HEK293 (cell line): Measurements from ENCODE around the gene TXNDC2.

Experiments
- CTCF ChIA-PET: fragments of 350-600 bp; formaldehyde crosslinking; extraction: SDS; loops from one replicate; lab custom pipeline; 2021; ENCODE audit warnings: antibody characterized with exemption; lab: Yijun Ruan, JAX
- POLR2A ChIA-PET: fragments of 300-600 bp; formaldehyde crosslinking; extraction: SDS; loops from one replicate; lab custom pipeline; 2020; ENCODE audit warnings: antibody characterized with exemption, inconsistent platforms; lab: Yijun Ruan, JAX
- H3K27ac ChIP-seq: fragments of 200-500 bp; sonication (Bioruptor generic); 2 replicates; pipeline ENCODE4 v1.5.1; 2014; ENCODE audit warnings: low read depth, low read length, control low read depth, inconsistent platforms; ENCODE audit errors: extremely low read depth
- H3K36me3 ChIP-seq, 2 experiments: fragments of 200-500 bp in 1 of 2; sonication (Bioruptor generic) in 1 of 2; 1 replicate in 1 of 2; 2 replicates in 1 of 2; pipeline ENCODE4 v1.5.1; 2014 to 2017; ENCODE audit warnings: inconsistent platforms in 2 of 2, low read length in 2 of 2; ENCODE audit not compliant: control insufficient read depth in 2 of 2, insufficient read depth in 1 of 2
- H3K4me1 ChIP-seq: fragments of 200-500 bp; sonication (Bioruptor generic); 2 replicates; pipeline ENCODE4 v1.5.1; 2014; ENCODE audit warnings: mild to moderate bottlenecking, low read length, inconsistent platforms; ENCODE audit not compliant: control insufficient read depth, insufficient read depth
- H3K4me3 ChIP-seq: 2 replicates; pipeline ENCODE4 v1.5.1; 2011; ENCODE audit warnings: low read depth, mild to moderate bottlenecking, control low read depth, low read length, moderate library complexity
- H3K9me3 ChIP-seq: fragments of 200-500 bp; sonication (Bioruptor generic); 2 replicates; pipeline ENCODE4 v1.5.1; 2014; ENCODE audit warnings: low read depth, low read length, inconsistent platforms; ENCODE audit not compliant: control insufficient read depth, insufficient read depth
- EGR2 ChIP-seq: fragments of 450-650 bp; formaldehyde crosslinking; IDR thresholded peaks from 2 replicates; pipeline ENCODE4 v1.5.1; 2016; ENCODE audit warnings: low read depth, missing biosample characterization, missing genetic modification characterization
- KLF7 ChIP-seq: fragments of 450-650 bp; formaldehyde crosslinking; IDR thresholded peaks from 2 replicates; pipeline ENCODE4 v1.5.1; 2016; ENCODE audit warnings: missing biosample characterization, missing genetic modification characterization, borderline replicate concordance
- SP7 ChIP-seq: fragments of 450-650 bp; formaldehyde crosslinking; IDR thresholded peaks from 2 replicates; pipeline ENCODE4 v1.5.1; 2016; ENCODE audit warnings: missing biosample characterization, missing genetic modification characterization
- ZEB2 ChIP-seq: fragments of 450-650 bp; formaldehyde crosslinking; IDR thresholded peaks from 2 replicates; pipeline ENCODE4 v1.5.1; 2016; ENCODE audit warnings: missing biosample characterization, missing genetic modification characterization
- ZNF10 ChIP-seq: fragments of 450-650 bp; formaldehyde crosslinking; IDR thresholded peaks from 2 replicates; pipeline ENCODE4 v1.5.1; 2017; ENCODE audit warnings: missing biosample characterization, missing genetic modification characterization
- ZNF449 ChIP-seq: fragments of 450-650 bp; formaldehyde crosslinking; IDR thresholded peaks from 2 replicates; pipeline ENCODE4 v1.5.1; 2017; ENCODE audit warnings: missing biosample characterization, mild to moderate bottlenecking, missing genetic modification characterization, moderate library complexity
- ZNF513 ChIP-seq: fragments of 450-650 bp; IDR thresholded peaks from 2 replicates; pipeline ENCODE4 v1.5.1; 2018; ENCODE audit warnings: missing biosample characterization, missing genetic modification characterization
- ZNF518A ChIP-seq: fragments of 450-650 bp; formaldehyde crosslinking; conservative IDR thresholded peaks from 2 replicates; pipeline ENCODE4 v1.5.1; 2016; ENCODE audit warnings: low read depth, missing biosample characterization, missing genetic modification characterization
- ZNF548 ChIP-seq: fragments of 450-650 bp; formaldehyde crosslinking; IDR thresholded peaks from 2 replicates; pipeline ENCODE4 v1.5.1; 2016; ENCODE audit warnings: missing biosample characterization, missing genetic modification characterization
- ZNF623 ChIP-seq: fragments of 450-650 bp; formaldehyde crosslinking; IDR thresholded peaks from 2 replicates; pipeline ENCODE4 v1.5.1; 2016; ENCODE audit warnings: missing biosample characterization, missing genetic modification characterization
- ZNF654 ChIP-seq: fragments of 450-650 bp; formaldehyde crosslinking; IDR thresholded peaks from 2 replicates; pipeline ENCODE4 v1.5.1; 2016; ENCODE audit warnings: low read depth, missing biosample characterization, missing genetic modification characterization
- ZNF830 ChIP-seq: fragments of 450-650 bp; IDR thresholded peaks from 2 replicates; pipeline ENCODE4 v1.5.0; 2018; ENCODE audit warnings: missing biosample characterization, missing genetic modification characterization, low read depth, mild to moderate bottlenecking, moderate library complexity
- ZSCAN16 ChIP-seq: fragments of 450-650 bp; formaldehyde crosslinking; IDR thresholded peaks from 2 replicates; pipeline ENCODE4 v1.5.1; 2016; ENCODE audit warnings: missing biosample characterization, missing genetic modification characterization

The TXNDC2 gene

GRCh38 chr18:9926223-9926894 lies 40.6 kb downstream of the TXNDC2 start:
- ChIA-PET CTCF (interaction anchor here (0.6 to 1.8 kb wide), 2 partner anchors 11 to 47 kb away, joined by 3 to 4 read pairs; no protein-coding TSS in a partner anchor), POLR2A (interaction anchor here (1.3 to 2.3 kb wide), 2 partner anchors 9 to 13 kb away, joined by 4 to 10 read pairs; partner anchors contain the start of gene VAPA)
- no peak for TF ChIP-seq ZSCAN16 (tag by site-specific recombination)
- TF ChIP-seq EGR2 (tag by site-specific recombination): no peak
- TF ChIP-seq ZNF623: no peak
- no peak for TF ChIP-seq ZNF518A (tag by site-specific recombination)
- no peak for TF ChIP-seq SP7 (tag by site-specific recombination)
- TF ChIP-seq ZNF654 (tag by site-specific recombination): no peak
- TF ChIP-seq ZNF830 (tag by site-specific recombination): no peak
- no peaks in the 10 kb centered on the region for H3K36me3 ChIP-seq
- H3K27ac ChIP-seq: no peak overlapping the region
- no peaks in the 10 kb centered on the region for H3K9me3 ChIP-seq
- no peak overlapping the region for H3K4me3 ChIP-seq
- peaks cover 52% of the 10 kb centered on the region for H3K4me1 ChIP-seq

GRCh38 chr18:9926977-9927376 lies 41.2 kb downstream of the TXNDC2 start:
- TF ChIP-seq ZNF10 (tag by site-specific recombination) (no peak), ZNF513 (tag by site-specific recombination) (no peak), ZNF548 (tag by site-specific recombination) (no peak), ZEB2 (tag by site-specific recombination) (no peak)
- Histone ChIP-seq H3K4me1 (peaks cover 52% of the 10 kb centered on the region), H3K27ac (no peak overlapping the region), H3K4me3 (no peak overlapping the region), H3K9me3 (no peaks in the 10 kb centered on the region), H3K36me3 (no peaks in the 10 kb centered on the region)
- POLR2A ChIA-PET: interaction anchor here (1.3 to 2.3 kb wide), 2 partner anchors 9 to 14 kb away, joined by 4 to 10 read pairs; partner anchors contain the start of gene VAPA
- CTCF ChIA-PET: interaction anchor here (0.6 to 1.8 kb wide), 3 partner anchors 12 to 47 kb away, joined by 3 to 4 read pairs (median 3); no protein-coding TSS in a partner anchor

- no peak for TF ChIP-seq KLF7 (tag by site-specific recombination)
- TF ChIP-seq ZNF449 (tag by site-specific recombination): 0 out of 2 replicates have a peak, but pooled peaks have one; percentile 21
- ChIA-PET CTCF (interaction anchor here (0.6 to 1.8 kb wide), 3 partner anchors 12 to 46 kb away, joined by 3 to 4 read pairs (median 3); no protein-coding TSS in a partner anchor), POLR2A (interaction anchor here (1.3 to 2.3 kb wide), 2 partner anchors 10 to 14 kb away, joined by 4 to 10 read pairs; partner anchors contain the start of gene VAPA)
- Histone ChIP-seq H3K4me3 (no peak overlapping the region), H3K4me1 (peaks cover 49% of the 10 kb centered on the region), H3K9me3 (no peaks in the 10 kb centered on the region), H3K36me3 (peaks cover 3 to 5% of the 10 kb centered on the region in 2 experiments), H3K27ac (no peak overlapping the region)
These were observed 41.8 kb downstream of the TXNDC2 start for GRCh38 chr18:9927392-9928063.
